ENCODE data around the gene RRAS.

RRAS gene

DNA sequence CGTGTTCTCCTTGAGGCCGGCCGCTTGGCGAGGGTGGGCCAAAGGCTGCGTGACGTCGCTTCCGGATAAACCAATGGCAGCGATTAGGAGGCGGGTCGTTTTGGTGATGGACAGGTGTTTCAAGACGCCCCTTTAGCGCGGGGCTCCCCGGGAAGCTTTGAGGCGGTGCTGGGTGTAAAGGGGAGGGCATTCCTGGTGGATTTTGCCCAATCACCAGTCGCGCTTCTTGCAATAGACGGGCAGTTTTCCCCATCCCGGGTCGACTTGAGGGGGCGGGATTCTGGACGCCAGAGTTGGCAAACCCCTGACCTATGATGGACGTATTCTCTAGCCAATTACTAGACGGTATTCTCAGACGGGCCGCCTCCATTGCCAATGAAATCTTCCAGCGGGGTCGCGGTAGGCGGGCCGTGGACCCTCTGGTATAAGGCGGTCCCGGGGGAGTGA lies 36.9 kb upstream of the RRAS start:
- DNase-seq: peak; percentile 98

DNA sequence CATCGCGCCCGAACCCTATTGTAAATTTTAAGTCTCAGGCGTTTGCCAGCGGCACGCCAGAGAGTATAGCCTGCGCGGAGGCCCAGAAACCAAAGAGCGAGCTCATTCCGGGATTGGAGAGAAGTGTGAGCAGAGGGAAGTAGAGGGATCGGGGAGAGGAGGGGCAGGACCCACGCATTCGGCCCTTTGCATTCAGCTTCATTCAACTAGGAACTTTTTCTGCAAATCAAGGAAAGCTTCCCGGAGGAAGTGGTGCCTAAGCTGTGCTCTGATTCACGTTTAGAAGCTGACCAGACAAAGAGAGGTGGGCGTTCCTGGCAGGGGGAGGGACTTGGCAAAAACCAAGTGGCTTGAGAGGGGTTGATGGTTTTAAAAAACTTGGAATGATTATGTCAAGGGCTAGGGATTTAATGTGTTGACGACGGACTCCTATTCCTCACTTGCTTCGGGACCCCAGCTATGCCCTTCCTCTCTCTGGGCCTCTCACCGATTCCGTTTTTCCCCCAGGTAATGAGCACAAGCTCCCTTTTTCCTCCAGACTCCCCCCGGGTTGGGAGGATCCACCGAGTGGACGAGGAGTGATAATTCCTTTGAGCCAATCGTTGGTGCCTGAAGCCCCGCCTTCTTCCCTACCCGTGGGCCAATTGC lies 36.3 kb upstream of the RRAS start:
- peak; percentile 80 for DNase-seq

DNA sequence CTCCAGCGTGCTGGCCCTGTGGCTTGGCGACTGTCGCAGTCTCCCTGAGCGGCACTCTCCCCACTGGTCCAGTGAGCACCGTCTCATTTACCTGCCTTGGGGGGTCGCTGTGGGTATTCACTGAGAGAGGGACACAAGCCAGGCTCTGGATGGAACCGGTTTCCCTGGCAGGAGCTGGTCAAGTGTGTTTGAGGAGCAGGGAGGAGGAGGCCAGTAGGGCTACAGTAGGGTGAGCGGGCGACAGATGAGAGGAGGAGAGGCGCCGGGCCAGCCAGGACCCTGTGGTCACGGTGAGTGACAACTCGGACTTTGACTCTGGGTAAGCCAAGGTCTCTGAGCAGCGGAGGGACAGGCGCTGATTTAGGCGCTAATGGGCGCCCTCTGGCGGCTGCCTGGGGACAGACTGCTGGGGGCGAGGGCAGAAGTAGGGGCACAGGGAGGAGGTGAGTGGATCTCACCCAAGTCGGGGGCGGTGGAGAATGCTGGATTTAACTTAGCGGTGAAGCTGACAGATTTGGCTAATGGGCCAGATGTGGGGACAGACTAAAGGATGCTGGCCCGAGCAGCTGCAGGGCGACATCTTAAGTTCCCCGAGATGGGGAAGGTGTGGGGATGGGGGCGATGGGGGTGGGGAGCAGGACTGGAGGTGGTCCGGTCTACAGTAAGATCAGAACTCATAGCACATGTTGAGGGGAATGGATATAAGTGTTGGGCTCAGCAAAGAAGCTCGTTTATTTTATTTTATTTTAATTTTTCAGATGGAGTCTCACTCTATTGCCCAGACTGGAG lies 32.4 kb upstream of the RRAS start:
- peak; percentile 61 for DNase-seq

- DNase-seq: no peak
These were observed 29.6 kb upstream of the RRAS start for GRCh38 chr19:49669516-49669915.

- no peak for DNase-seq
These were observed 27.5 kb upstream of the RRAS start for GRCh38 chr19:49667473-49667872.

GRCh38 chr19:49666120-49666444 lies 26.1 kb upstream of the RRAS start:
- DNase-seq: no peak

GRCh38 chr19:49665351-49666119 lies 25.6 kb upstream of the RRAS start, which contains the start of the genes BCL2L12 and IRF3:
Gene BCL2L12, plus strand, starts transcription at chr19:49665933. Its CDS starts 760 bp downstream, at chr19:49666693.
Gene IRF3, minus strand, starts transcription at chr19:49665857. Its CDS starts 1,019 bp downstream, at chr19:49664838.
- peak; percentile 61 for DNase-seq

DNA sequence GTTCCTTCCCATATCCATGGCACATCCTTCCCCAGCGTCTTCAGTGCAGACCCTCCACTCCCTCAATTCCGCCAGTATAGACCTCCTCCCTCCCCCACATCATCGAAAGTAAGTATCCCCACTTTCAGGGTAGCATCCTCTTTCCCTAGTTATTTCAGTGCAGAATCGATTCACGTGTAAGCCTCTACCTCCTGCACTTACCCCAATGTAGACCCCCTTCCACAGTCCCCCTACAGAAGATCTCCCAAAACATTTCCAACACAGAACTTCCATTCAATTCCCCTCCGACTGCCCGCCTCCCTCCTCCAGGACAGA lies 25.1 kb upstream of the RRAS start:
- no peak for DNase-seq

GRCh38 chr19:49664171-49665035 lies 24.5 kb upstream of the RRAS start:
- peak; percentile 34 for DNase-seq

DNA sequence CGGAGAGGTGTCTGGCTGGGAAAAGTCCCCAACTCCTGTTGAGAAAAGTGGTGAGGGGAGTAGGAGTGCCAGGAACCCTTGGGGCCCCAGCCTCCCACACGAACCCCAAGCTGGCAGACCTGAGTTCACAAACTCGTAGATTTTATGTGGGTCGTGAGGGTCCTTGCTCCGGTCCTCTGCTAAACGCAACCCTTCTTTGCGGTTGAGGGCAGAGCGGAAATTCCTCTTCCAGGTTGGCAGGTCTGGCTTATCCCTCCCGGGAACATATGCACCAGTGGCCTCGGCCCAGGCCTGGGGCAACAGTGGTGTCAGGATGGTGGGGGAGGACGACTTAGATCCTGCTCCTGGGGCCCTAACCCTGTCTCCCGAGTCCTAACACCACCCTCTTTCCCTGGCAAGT lies 23.3 kb upstream of the RRAS start:
- DNase-seq: no peak

DNA sequence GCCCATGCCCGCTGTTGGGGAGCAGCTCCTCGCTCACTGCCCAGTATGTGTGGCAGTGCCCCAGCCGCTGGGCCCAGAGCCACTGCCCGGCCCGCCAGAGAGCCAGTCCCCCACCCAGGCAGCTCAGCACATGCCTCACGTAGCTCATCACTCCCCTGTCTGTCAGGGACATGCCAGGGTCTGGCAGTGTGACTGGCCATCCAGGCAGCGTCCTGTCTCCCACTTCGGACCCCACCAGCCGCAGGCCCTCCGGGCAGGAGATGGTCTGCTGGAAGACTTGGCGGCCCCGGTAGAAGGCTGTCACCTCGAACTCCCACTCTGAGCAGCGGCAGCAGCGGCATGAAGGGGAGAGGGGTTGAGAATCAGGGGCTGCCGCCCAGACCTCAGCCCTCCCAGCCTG lies 22.1 kb upstream of the RRAS start:
- DNase-seq: no peak

DNA sequence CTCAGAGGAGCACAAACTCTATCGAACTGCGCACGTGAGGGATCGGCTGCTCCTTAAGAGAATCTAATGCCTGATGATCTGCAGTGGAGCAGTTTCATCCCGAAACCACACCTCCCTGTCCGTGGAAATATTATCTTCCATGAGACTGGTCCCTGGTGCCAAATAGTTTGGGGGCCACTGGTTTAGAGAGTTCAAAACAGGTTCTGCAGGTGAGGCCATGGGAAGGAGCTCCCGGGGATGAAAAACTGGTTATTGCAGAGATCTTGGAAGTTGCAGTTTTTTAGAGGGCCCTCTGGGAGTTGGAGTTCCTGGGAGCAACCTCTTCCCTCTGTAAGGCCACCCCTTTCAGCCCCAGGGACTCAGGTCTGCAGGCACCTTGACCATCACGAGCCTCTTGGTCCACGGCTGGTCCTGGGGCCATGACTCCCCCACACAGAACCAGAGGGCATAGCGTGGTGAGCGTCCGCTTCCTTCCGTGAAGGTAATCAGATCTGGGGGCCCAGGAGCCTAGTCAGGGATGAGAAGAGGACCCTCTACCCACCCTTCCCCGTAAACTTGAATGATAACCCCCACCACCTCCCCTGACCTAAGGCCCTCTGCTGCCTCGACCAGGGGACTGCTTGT lies 20.5 kb upstream of the RRAS start:
- DNase-seq: no peak

GRCh38 chr19:49658566-49659442 lies 18.9 kb upstream of the RRAS start:
- DNase-seq: no peak

DNA sequence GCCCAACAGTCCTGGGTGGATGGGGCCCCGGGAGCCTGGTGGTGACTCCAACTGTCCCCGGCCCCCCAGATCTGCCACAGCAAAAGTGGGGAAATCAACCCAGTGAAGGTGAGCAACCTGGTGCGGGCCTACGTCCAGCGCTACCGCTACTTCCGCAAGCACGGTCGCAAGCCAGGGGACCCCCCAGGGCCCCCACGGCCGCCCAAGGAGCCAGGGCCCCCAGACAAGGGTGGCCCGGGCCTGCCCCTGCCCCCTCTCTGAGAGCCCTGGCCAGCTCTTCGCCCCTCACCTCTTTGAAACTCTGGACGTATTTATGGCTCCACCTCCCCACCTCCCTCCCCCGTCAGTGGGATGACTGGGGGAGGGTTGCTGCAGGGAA lies 18.2 kb upstream of the RRAS start:
- DNase-seq: no peak

GRCh38 chr19:49657493-49658138 lies 17.7 kb upstream of the RRAS start:
- DNase-seq: no peak

GRCh38 chr19:49656456-49657109 lies 16.6 kb upstream of the RRAS start:
- DNase-seq: no peak

DNA sequence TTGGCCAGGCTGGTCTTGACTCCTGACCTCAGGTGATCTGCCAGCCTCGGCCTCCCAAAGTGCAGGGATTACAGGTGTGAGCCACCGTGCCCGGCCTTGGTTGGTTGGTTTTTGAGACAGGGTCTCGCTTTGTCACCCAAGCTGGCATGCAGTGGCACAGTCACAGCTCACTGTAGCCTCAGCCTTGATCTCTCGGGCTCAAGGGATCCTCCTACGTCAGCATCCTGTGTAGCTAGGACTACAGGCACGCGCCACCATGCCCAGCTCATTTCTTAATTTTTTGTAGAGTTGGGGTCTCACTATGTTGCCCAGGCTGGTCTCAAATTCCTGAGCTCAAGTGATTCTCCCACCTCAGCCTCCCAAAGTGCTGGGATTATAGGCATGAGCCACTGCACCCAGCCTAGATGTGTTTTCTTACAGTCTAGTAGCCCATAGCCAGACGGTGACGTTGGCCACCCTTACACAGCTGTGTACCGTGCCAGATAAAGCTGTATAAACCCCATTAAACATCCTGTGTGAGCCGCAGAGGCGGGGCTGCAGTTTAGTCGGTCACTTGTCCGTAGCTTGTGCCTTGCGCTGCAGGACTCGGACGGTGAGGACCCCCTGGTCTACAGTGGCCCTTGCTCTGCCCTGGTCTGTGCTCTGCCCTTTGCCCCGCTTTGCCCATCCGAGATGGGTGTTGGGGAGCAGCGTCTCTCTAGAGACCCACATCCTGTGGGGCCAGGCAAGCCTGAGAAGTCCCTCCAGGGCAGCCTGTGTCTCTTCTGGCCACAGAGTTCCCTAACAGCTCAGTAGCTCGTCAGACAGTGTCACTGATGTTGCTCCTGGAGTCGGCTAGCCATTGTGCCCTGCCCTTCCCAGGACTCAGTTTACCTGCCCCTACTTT lies 15.9 kb upstream of the RRAS start:
- DNase-seq: no peak

GRCh38 chr19:49654581-49654980 lies 14.6 kb upstream of the RRAS start:
- DNase-seq: no peak

DNA sequence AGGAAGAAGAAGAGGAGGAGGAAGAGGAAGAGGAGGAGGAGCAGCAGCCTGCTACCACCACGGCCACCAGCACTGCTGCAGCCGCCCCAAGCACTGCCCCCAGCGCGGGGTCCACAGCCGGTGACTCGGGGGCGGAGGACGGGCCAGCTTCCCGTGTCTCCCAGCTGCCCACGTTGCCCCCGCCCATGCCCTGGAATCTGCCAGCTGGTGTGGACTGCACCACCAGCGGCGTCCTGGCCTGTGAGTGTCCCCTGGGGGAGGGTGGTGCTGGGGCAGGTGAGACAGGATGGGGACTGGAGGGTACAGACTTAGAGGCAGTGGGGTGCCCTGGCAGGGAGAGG lies 13.5 kb upstream of the RRAS start:
- DNase-seq: no peak

Measured in NCI-H1092 (cell line).